RWPE1 (cell line): ENCODE data around the gene COMP.

Source experiments
- CTCF ChIA-PET: fragments of 350-600 bp; sonication (Branson Sonifier 250); formaldehyde crosslinking; extraction: SDS; loops from one replicate; lab custom pipeline; 2021; lab: Yijun Ruan, JAX
- POLR2A ChIA-PET: fragments of 400-600 bp; formaldehyde crosslinking; extraction: SDS; loops from one replicate; lab custom pipeline; 2020; ENCODE audit warnings: antibody characterized with exemption; ENCODE audit not compliant: low non-redundant PET; lab: Yijun Ruan, JAX
- DNase-seq: peaks from one replicate; pipeline ENCODE4 v3.0.0; 2012; ENCODE audit warnings: low spot score
- H3K27ac ChIP-seq: fragments of 450-650 bp; 2 replicates; pipeline ENCODE4 v1.5.1; 2017
- CTCF ChIP-seq: fragments of 450-650 bp; conservative IDR thresholded peaks from 2 replicates; pipeline ENCODE4 v1.5.1; 2017; ENCODE audit warnings: low read depth, mild to moderate bottlenecking

The COMP gene

GRCh38 chr19:18803550-18804138 is 12.5 kb upstream of the COMP start:
- no peak for DNase-seq
- CTCF ChIA-PET: no interaction called here
- no peak for TF ChIP-seq CTCF
- H3K27ac ChIP-seq: no peak overlapping the region
- POLR2A ChIA-PET: no interaction called here

DNA sequence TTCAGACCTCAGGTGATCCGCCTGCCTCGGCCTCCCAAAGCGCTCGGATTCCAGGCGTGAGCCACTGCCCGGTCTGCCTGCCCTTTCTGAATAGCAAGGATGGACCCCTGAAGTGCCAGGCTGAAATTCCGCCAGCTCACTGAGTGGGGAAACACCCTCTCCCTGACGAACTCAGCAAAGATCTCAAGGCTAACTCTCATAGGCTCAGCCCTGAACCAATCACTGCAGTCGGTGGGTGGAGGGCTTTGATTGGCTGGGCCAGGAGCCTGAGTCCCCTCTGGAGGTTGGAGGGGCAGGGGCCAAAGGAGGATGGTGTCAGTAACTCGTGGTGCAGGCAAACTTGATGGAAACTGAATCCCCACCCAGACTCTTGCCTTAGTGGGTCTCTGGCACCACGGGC is 11.2 kb upstream of the COMP start:
- no peak for TF ChIP-seq CTCF
- ChIA-PET POLR2A (no interaction called here), CTCF (no interaction called here)
- H3K27ac ChIP-seq: no peak overlapping the region
- DNase-seq: no peak

DNA sequence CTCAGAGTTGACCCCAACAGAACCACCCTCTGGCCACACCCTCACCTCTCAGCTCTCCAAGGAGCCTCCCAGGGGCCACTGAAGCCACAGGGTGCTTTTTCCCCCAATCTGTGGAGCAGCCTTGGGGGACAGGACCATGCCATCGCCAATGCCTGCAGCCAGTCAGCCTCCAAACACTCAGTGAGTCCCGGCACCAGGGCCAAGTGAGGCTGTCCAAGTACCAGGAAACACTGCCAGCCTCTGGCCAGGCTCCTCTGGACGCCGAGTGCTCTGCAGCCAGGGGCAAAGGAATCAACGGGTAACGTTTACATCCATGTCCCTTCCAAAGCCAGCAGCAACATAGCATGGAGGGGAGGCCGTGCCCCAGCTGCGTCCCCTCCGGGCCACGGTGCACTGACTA is 9.5 kb upstream of the COMP start:
- no peak for TF ChIP-seq CTCF
- no peak overlapping the region for H3K27ac ChIP-seq
- no peak for DNase-seq
- ChIA-PET POLR2A (no interaction called here), CTCF (no interaction called here)

GRCh38 chr19:18800079-18800478 is 9.0 kb upstream of the COMP start:
- POLR2A ChIA-PET: no interaction called here
- no peak overlapping the region for H3K27ac ChIP-seq
- DNase-seq: no peak
- CTCF ChIA-PET: no interaction called here
- no peak for TF ChIP-seq CTCF

- DNase-seq: no peak
- POLR2A ChIA-PET: no interaction called here
- TF ChIP-seq CTCF: no peak
- CTCF ChIA-PET: no interaction called here
- no peak overlapping the region for H3K27ac ChIP-seq
Measured at GRCh38 chr19:18799389-18799970, 8.4 kb upstream of the COMP start.

GRCh38 chr19:18798384-18799352 is 7.6 kb upstream of the COMP start:
- no peak for DNase-seq
- POLR2A ChIA-PET: no interaction called here
- TF ChIP-seq CTCF: no peak
- no peak overlapping the region for H3K27ac ChIP-seq
- CTCF ChIA-PET: interaction anchor here (0.6 kb wide), 1 partner anchor 64 kb away, joined by 5 read pairs; no protein-coding TSS in a partner anchor
